CD4-positive, alpha-beta T cell treated with Interferon gamma for 1 hour (primary cell): Measurements from ENCODE around the gene BRD3OS.

ENCODE experiments used
- DNase-seq: peaks from one replicate; pipeline ENCODE4 v3.0.0-alpha.2; 2020

Gene BRD3OS

GRCh38 chr9:134007150-134007549 lies 18.1 kb upstream of the BRD3OS start:
- no peak for DNase-seq

GRCh38 chr9:134007571-134007970 lies 17.7 kb upstream of the BRD3OS start:
- DNase-seq = no peak

- no peak for DNase-seq
These were observed 14.7 kb upstream of the BRD3OS start for GRCh38 chr9:134010310-134011173.

- DNase-seq = no peak
These were observed 13.9 kb upstream of the BRD3OS start for GRCh38 chr9:134011401-134011800.

- no peak for DNase-seq
These were observed 10.3 kb upstream of the BRD3OS start for GRCh38 chr9:134014946-134015345.

- no peak for DNase-seq
These were observed 978 bp upstream of the BRD3OS start for GRCh38 chr9:134024214-134024792.

GRCh38 chr9:134025606-134026541 lies 593 bp downstream of the BRD3OS start:
- DNase-seq = peak; percentile 20

- DNase-seq = no peak
These were observed 1.3 kb downstream of the BRD3OS start for GRCh38 chr9:134026581-134026980.

- DNase-seq = no peak
These were observed 1.7 kb downstream of the BRD3OS start for GRCh38 chr9:134026981-134027380.

- DNase-seq = no peak
These were observed 2.3 kb downstream of the BRD3OS start for GRCh38 chr9:134027561-134027960.

GRCh38 chr9:134028076-134028475 lies 2.8 kb downstream of the BRD3OS start:
- no peak for DNase-seq

- DNase-seq = no peak
These were observed 3.4 kb downstream of the BRD3OS start for GRCh38 chr9:134028575-134029247.

GRCh38 chr9:134029248-134030226 lies 4.3 kb downstream of the BRD3OS start:
- DNase-seq = no peak

GRCh38 chr9:134030821-134031470 lies 5.7 kb downstream of the BRD3OS start:
- DNase-seq = no peak

- no peak for DNase-seq
These were observed 6.5 kb downstream of the BRD3OS start for GRCh38 chr9:134031783-134032182.

- no peak for DNase-seq
These were observed 7.4 kb downstream of the BRD3OS start for GRCh38 chr9:134032456-134033222.

GRCh38 chr9:134033516-134034214 lies 8.4 kb downstream of the BRD3OS start:
- no peak for DNase-seq

GRCh38 chr9:134034215-134035040 lies 9.1 kb downstream of the BRD3OS start:
- DNase-seq = no peak
